MCF 10A (cell line): ENCODE results near the gene WRNIP1. TPM values are rescaled to one million over a fixed set of nuclear protein-coding genes. Genes with fewer than 3 reads are reported as not detected.

Experiments used
- BruUV-seq: library from RNA; stranded (reverse); fragments of 400-500 nt; replicated peaks from 2 replicates; lab custom pipeline; 2021; lab: Mats Ljungman, UMichigan
- CTCF ChIA-PET: fragments of 300-600 bp; sonication (Branson Sonifier 250); formaldehyde crosslinking; extraction: SDS; loops from one replicate; lab custom pipeline; 2021; ENCODE audit warnings: antibody characterized with exemption, inconsistent platforms; lab: Yijun Ruan, JAX
- POLR2A ChIA-PET: fragments of 300-600, 350-650 bp; sonication (Branson Sonifier 250); formaldehyde crosslinking; extraction: SDS; loops from one replicate; lab custom pipeline; 2020; ENCODE audit warnings: antibody characterized with exemption, inconsistent platforms; lab: Yijun Ruan, JAX
- DNase-seq: peaks from one replicate; pipeline ENCODE4 v3.0.0-alpha.2; 2018; ENCODE audit not compliant: unreplicated experiment
- H3K27ac Mint-ChIP-seq: one replicate; pipeline ENCODE4 v1.8.0; 2022; ENCODE audit warnings: mild to moderate bottlenecking, low read depth, mixed read lengths; ENCODE audit not compliant: unreplicated experiment
- H3K27me3 Mint-ChIP-seq: one replicate; pipeline ENCODE4 v1.8.0; 2022; ENCODE audit warnings: mixed read lengths; ENCODE audit not compliant: insufficient read depth, unreplicated experiment
- H3K36me3 Mint-ChIP-seq: one replicate; pipeline ENCODE4 v1.8.0; 2022; ENCODE audit warnings: mild to moderate bottlenecking, moderate library complexity, mixed read lengths; ENCODE audit not compliant: insufficient read depth, unreplicated experiment
- H3K4me1 Mint-ChIP-seq: one replicate; pipeline ENCODE4 v1.8.0; 2022; ENCODE audit warnings: mixed read lengths; ENCODE audit not compliant: insufficient read depth, unreplicated experiment
- H3K4me3 Mint-ChIP-seq: one replicate; pipeline ENCODE4 v1.8.0; 2022; ENCODE audit warnings: mild to moderate bottlenecking, moderate library complexity, mixed read lengths; ENCODE audit not compliant: unreplicated experiment
- H3K9me3 Mint-ChIP-seq: one replicate; pipeline ENCODE4 v1.8.0; 2022; ENCODE audit warnings: mixed read lengths; ENCODE audit not compliant: unreplicated experiment
- CTCF ChIP-seq: fragments of 200-600 bp; IDR thresholded peaks from one replicate; pipeline ENCODE4 v1.8.0; 2022; ENCODE audit warnings: antibody characterized with exemption, mild to moderate bottlenecking; ENCODE audit not compliant: unreplicated experiment
- intact Hi-C: fragments of 100-400 bp; cut with micrococcal nuclease; formaldehyde crosslinking; loops from 2 replicates; pipeline ENCODE4 v1.14.1; 2022
- total RNA-seq: library from RNA; stranded (reverse); gene quantifications from 2 replicates; pipeline ENCODE4 v1.2.3, GENCODE V29; 2022

The WRNIP1 gene
- total RNA-seq, 1 experiment from 2014 or later: 44.8 TPM

- ChIA-PET POLR2A (interaction anchor here (0.7 kb wide), 1 partner anchor 11 kb away, joined by 3 read pairs; no protein-coding TSS in a partner anchor), CTCF (interaction anchor here (0.6 to 1.0 kb wide), 3 partner anchors 144 to 1149 kb away, joined by 3 to 4 read pairs (median 3); no protein-coding TSS in a partner anchor)
- no peak overlapping the region for H3K4me3 Mint-ChIP-seq
These were observed 19.9 kb upstream of the WRNIP1 start for GRCh38 chr6:2745246-2745645.

GRCh38 chr6:2746557-2747061, 18.6 kb upstream of the WRNIP1 start:
- intact Hi-C loops: no loop called here
- BruUV-seq: no TSS peak
- Mint-ChIP-seq H3K36me3 (no peaks in the 10 kb centered on the region), H3K27ac (no peak overlapping the region), H3K27me3 (no peaks in the 10 kb centered on the region), H3K9me3 (no peaks in the 10 kb centered on the region), H3K4me1 (no peaks in the 10 kb centered on the region), H3K4me3 (no peak overlapping the region)
- CTCF ChIA-PET: interaction anchor here (0.6 to 1.1 kb wide), 2 partner anchors 9 to 542 kb away, joined by 3 to 4 read pairs; no protein-coding TSS in a partner anchor
- no peak for DNase-seq
- POLR2A ChIA-PET: interaction anchor here (0.7 kb wide), 1 partner anchor 22 kb away, joined by 3 read pairs; no protein-coding TSS in a partner anchor
- TF ChIP-seq CTCF: no peak

More at GRCh38 chr6:2745246-2745645, 19.9 kb upstream of the WRNIP1 start:
- intact Hi-C loops: no loop called here
- no TSS peak for BruUV-seq
- DNase-seq: no peak
- no peaks in the 10 kb centered on the region for H3K27me3 Mint-ChIP-seq
- no peak overlapping the region for H3K27ac Mint-ChIP-seq
- H3K36me3 Mint-ChIP-seq: no peaks in the 10 kb centered on the region
- H3K9me3 Mint-ChIP-seq: no peaks in the 10 kb centered on the region
- TF ChIP-seq CTCF: no peak
- no peaks in the 10 kb centered on the region for H3K4me1 Mint-ChIP-seq

GRCh38 chr6:2748183-2748582, 17.0 kb upstream of the WRNIP1 start:
- POLR2A ChIA-PET: no interaction called here
- no peak for TF ChIP-seq CTCF
- DNase-seq: no peak
- H3K36me3 Mint-ChIP-seq: no peaks in the 10 kb centered on the region
- no peaks in the 10 kb centered on the region for H3K4me1 Mint-ChIP-seq
- no peak overlapping the region for H3K27ac Mint-ChIP-seq
- H3K4me3 Mint-ChIP-seq: no peak overlapping the region
- intact Hi-C loops: no loop called here
- H3K27me3 Mint-ChIP-seq: no peaks in the 10 kb centered on the region
- CTCF ChIA-PET: interaction anchor here (0.5 to 4.4 kb wide), 5 partner anchors 9 to 1151 kb away, joined by 3 to 66 read pairs (median 6); no protein-coding TSS in a partner anchor
- BruUV-seq: no TSS peak
- H3K9me3 Mint-ChIP-seq: no peaks in the 10 kb centered on the region

GRCh38 chr6:2749969-2750600, 15.1 kb upstream of the WRNIP1 start:
- Mint-ChIP-seq H3K9me3 (no peaks in the 10 kb centered on the region), H3K36me3 (no peaks in the 10 kb centered on the region), H3K4me3 (no peak overlapping the region), H3K27me3 (no peaks in the 10 kb centered on the region), H3K27ac (no peak overlapping the region), H3K4me1 (no peaks in the 10 kb centered on the region)
- BruUV-seq: no TSS peak
- POLR2A ChIA-PET: interaction anchor here (0.8 to 1.4 kb wide), 2 partner anchors 14 to 1154 kb away, joined by 3 to 7 read pairs; no protein-coding TSS in a partner anchor
- CTCF ChIA-PET: interaction anchor here (0.6 to 4.4 kb wide), 26 partner anchors 9 to 1157 kb away, joined by 3 to 66 read pairs (median 4); no protein-coding TSS in a partner anchor
- intact Hi-C loops: loop anchor here (1.0 kb wide), 1 partner anchor 1154 kb away; no protein-coding TSS in a partner anchor
- peak; percentile 63 for DNase-seq
- TF ChIP-seq CTCF: peak; percentile 80
